IPS-18c (cell line): ENCODE data around the gene ZIC2.

ENCODE experiments used
- H3K4me3 ChIP-seq: 2 replicates; pipeline ENCODE4 v1.7.0; 2013; ENCODE audit warnings: low read depth, mild to moderate bottlenecking, low read length, moderate library complexity; ENCODE audit not compliant: insufficient read depth
- H3K9me3 ChIP-seq: one replicate; pipeline ENCODE4 v1.6.1; 2013; ENCODE audit warnings: mild to moderate bottlenecking, low read length, moderate library complexity; ENCODE audit not compliant: control insufficient read depth, insufficient read depth

ZIC2 gene

DNA sequence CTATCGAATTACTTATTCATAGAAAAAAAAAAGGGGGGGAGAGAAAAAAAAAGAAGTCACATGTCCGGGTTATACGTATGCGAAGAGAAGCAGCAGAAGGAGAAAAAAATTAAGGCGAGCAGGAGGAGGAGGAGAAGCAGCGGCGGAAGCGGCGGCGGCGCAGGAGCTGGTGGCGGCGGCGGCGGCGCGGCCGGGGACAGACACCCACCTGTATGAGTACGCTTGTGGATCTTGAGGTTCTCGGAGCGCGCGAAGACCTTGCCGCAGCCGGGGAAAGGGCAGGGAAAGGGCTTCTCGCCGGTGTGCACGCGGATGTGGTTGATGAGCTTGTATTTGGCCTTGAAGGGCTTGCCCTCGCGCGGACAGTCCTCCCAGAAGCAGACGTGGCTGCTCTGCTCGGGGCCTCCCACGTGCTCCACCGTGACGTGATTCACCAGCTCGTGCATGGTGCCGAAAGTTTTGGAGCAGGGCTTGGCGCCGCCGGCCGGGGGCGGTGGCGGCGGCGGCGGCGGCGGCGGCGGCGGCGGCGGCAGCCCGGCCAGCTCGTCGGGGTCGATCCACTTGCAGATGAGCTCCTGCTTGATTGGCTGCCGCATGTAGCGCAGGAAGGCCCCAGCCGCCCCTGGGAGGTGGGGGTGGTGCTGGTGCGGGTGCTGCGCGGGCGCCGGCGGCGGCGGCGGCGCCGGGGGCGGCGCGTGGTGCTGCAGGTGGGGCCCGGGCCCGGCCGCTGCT is 11.5 kb upstream of the ZIC2 start:
- peak overlapping the region; percentile 93 for H3K4me3 ChIP-seq
- peaks cover 2% of the 10 kb centered on the region for H3K9me3 ChIP-seq

DNA sequence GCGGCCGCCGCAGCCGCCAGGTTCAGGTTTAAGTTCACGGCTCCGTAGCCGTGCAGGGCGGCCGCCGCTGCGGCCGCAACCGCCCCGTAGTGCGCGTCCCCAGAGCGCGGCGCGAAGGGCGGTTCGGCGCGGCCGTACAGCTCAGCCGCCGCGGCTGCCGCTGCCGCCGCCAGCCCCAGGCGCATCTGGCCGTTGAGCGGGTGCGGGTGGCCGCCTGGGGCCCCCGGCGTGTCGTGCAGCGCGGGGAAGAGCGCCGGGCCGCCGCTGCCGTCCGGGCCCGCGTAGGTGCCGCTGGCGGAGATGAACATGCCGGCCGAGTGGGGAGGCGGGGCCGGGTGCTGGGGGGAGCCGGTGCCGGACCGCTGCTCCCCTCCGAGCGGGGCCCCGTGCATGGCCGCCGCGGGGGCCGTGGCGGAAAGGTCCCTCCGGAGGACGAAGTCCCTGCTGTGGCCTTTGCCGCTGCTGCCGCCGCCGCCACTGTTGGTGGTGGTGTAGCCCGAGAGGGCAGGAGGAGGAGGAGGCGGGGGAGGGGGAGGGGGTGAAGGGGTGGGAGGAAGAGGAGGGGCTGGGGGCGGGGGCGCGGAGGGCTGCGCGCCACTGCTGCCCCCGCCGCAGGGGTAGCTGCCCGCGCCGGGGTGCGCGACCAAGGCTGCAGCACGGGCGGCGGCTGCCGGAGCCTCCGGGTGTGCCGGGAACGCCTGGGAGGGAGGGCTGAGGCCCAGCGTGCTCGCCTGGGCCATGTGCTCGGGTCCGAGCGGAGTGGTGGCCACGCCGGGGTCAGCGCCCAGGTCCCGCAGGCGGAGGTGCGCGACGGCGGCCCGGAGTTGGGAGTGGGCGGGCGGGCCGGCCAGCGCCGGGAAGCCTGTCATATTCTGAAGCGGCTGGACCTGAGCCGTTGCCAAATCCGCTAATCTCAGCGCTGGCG is 10.7 kb upstream of the ZIC2 start:
- peak overlapping the region; percentile 70 for H3K4me3 ChIP-seq

DNA sequence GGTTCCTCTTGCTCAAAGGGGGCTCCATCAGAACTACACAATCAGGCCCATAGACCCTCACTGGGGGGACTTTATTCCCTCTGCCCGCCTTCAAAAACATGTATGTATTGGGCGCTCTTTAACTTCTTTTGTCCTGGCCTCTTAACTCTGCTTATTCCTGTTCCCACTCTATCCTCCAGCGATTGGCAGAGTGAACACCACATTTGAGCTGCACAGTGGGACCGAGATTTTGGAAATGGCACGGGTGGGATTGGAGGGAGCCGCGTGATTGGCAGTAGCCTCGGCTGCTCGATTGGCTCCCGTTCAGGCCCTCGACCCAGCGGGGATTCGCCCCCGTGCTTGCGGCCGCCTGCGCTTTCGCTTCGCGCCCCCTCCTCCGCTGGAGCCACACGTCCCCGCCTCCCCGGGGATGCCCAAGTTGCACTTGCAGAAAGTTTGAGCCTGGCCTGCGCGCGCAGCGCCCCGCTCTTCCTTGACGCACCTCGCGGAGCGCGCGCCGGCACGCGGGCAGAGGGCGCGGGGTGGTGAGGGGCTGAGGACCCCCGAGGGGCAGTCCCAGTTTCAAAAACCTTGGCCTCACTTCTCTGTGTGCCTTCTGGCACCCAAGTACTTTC is 9.9 kb upstream of the ZIC2 start, which contains the start of gene ZIC5:
ZIC5 (minus strand) TSS at position 192 of the 614 bp plus-strand sequence; CDS start at position 28, 164 bp downstream.
- H3K4me3 ChIP-seq: peak within 1 kb of the TSS; percentile 70
- peaks cover 2% of the 10 kb centered on the region for H3K9me3 ChIP-seq

More for the DNA sequence above, 10.7 kb upstream of the ZIC2 start:
- H3K9me3 ChIP-seq: peaks cover 2% of the 10 kb centered on the region

DNA sequence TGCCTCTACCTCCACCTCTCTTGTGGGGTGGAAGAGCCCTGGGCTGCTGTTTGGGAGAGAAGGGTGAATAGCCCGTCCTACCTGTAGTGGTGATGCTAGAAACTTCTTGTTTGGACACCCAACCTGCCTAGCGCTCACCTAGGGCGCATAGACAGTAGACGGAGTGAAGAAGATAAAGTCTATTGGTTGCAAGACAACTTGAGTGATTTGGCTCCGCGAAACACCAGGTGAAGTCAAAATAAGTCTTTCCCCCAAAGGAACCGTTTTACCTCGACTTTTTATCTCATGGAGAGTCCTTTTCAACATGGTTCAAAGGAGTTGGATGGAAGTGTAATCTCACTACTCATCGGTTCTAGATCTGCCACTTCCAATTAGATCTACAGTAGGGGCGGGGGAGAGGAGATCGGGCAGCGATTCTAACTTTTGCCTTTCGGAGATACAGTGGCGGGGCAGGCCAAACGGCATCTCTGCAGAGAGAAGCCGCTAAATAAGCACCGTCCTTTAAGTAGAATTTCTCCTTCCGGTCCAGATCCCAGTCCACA is 9.3 kb upstream of the ZIC2 start:
- H3K9me3 ChIP-seq: peaks cover 2% of the 10 kb centered on the region

DNA sequence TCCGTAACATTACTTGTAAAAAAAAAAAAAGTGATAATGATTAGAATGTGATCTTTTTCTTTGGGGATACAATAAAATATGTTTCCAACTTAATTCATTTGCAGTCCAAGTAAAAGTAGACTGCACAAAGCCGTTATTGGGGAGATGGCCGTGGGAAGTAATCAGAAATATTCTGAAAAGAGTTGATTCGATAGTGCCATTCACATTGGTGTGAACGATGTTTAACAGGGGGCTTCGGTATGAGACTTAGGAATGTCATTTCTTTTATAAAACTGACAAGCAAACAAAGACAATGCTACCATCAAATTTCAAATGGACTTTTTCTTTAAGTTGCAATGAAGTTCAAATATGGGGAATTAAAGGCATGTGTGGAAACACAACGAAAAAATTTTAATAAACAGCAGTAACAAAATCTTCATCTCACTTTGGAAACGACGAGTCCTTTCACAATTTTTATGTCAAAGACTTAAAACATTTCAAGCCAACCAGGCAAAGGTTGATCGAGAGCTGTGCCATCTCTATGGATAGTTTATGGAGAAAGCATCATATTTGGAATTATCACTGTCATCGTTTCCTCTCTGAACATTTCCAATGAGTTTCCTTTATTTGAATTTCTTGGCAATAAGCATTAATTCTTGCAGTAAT is 8.3 kb upstream of the ZIC2 start:
- H3K9me3 ChIP-seq: peaks cover 2% of the 10 kb centered on the region
- no peak overlapping the region for H3K4me3 ChIP-seq

More for the DNA sequence above, 9.3 kb upstream of the ZIC2 start:
- H3K4me3 ChIP-seq: peak overlapping the region; percentile 70

DNA sequence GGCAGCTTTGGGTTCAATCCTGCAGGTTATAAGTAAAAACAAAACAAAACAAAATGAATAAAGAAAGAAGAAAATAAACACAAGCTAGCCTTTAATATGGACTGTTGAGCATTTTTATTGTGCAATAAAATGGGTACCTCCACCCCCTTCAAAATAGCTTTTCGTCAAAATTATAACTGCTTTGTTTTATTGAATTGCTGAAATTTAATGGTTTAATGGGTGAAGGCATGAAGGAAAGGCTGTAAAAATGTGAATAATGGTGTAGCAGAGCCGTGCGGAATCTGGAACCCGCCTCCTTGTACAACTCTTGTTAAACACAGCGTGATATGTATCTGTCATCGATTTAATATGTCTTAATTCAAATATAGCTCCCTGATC is 7.8 kb upstream of the ZIC2 start:
- Histone ChIP-seq H3K4me3 (no peak overlapping the region), H3K9me3 (peaks cover 2% of the 10 kb centered on the region)

DNA sequence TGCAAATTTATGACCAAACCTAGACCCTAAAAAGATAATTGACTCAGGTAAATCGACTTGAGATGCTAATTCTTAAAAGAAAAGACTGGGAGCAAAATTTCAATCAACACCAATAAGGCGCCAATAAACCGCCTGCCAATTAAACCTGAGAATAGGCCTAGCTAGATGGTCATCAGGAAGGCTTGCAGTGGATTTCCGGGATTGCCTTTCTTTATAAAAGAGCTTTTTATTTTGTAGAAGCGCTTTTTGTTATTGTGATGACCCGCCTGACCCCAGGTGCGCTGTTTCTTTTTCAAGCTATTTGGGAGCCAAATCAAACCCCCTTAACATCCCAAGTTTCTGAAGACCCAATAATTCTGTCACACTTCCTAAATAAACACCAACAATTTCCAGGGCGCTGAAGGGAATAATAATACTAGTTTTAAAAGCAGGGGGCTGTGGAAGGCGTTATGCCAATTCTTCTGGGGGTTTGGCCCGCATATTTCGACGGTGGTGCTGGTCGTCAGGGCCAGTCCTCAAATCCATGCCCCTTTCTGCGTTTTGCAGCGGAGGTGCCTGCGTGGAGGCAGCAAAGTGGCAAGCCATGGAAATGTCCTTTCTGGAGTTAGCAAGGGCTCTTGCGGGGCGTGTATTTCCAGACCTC is 7.2 kb upstream of the ZIC2 start:
- Histone ChIP-seq H3K4me3 (no peak overlapping the region; the same call in 1 of the 2 replicates), H3K9me3 (peaks cover 2% of the 10 kb centered on the region)

DNA sequence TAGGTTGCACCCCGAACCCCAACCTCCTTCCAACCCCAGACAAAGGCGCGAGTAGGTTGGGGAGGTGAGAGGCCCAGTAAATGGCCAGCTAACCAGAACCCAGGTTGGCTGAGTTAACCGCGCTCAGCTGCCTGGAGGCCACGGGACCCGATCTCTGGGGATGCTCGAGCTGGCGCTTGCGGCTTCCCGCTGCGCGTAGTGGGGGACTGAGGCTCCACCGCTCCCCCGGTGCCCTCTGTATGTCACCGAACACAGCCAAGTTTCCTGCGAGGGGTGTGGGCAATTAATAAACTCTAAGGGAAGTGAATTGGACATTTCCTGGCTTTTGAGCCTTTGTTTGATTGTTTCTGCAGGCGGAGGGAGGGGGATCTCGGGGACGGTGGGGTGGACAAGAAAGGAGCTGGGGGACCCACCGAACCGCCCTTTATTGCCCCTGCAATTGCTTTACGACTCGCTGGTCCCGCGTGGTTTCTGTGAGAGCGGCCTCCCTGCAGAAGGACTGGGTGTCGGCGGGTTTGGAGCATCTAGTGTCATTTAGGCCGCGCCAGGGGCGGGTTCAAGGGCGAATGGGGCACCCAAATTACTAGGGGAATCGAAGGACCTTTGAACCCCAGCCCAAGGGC is 6.5 kb upstream of the ZIC2 start:
- Histone ChIP-seq H3K4me3 (no peak overlapping the region; the same call in none of the 2 replicates), H3K9me3 (no peaks in the 10 kb centered on the region)

DNA sequence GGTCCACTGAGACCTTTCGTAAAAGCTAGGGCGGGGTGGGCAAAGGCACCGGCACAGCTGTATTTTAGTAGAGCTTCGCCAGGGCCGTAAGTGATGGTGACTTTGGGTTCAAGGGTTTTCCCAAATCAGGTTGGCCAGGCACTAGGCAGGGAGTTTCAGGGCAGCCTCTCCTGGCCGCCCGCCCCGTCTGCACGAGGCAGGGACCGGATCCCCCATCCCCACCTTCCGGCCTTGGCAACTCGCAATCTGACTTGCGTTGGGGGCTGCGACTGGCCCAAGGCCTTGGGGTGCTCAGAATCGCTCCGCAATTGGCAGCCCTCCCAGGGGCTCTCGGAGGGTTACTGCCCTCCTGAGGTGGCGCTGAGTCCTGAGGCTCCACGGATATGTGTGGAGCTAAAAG is 6.0 kb upstream of the ZIC2 start:
- Histone ChIP-seq H3K4me3 (no peak overlapping the region; the same call in 1 of the 2 replicates), H3K9me3 (no peaks in the 10 kb centered on the region)

DNA sequence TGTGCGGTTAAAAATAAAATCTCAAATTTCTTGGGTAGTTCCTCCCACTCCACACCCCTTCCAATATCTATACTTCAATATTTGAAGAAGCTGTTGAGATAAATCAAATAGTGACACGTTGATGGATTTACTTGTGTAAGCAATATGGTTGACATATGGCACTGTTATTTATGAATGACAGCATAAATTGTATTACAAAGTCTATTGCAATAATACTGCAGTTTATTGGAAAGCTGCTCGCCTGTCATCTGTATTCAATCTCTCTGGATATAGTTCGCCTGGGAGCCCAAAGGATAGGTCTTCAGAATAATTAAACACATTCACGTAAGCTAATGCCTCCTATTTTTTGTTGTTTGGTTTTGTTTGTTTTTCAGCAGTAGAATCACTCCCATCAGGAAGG is 5.0 kb upstream of the ZIC2 start:
- no peaks in the 10 kb centered on the region for H3K9me3 ChIP-seq
- H3K4me3 ChIP-seq: no peak overlapping the region

DNA sequence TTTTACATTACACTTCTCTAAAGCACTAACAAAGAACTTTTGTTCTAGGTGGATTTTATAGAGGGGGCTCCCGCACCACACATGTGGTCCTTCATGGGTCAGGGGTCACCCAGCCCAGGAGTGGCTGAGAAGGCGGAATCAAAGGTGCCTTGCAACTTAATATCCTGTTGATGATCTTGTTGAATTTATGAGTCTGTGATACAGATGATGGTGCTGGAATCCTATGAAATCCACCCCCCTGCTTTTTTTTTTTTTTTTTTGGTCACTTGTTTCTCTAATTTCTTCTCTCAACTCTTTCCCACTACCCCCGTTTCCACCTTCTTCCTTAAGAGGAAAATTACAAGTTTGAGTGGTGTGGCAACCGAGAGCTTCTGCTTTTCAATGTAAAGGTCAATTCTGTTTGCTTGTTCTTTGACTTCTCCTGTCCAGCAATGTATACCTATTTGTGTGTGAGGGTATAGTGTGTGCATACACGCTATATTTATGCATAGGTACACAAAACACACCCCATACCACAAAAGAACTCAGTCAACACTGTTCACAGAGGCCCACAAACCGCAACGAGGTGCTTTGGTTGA is 4.2 kb upstream of the ZIC2 start:
- H3K4me3 ChIP-seq: peak overlapping the region; percentile 89
- H3K9me3 ChIP-seq: peaks cover 2% of the 10 kb centered on the region

DNA sequence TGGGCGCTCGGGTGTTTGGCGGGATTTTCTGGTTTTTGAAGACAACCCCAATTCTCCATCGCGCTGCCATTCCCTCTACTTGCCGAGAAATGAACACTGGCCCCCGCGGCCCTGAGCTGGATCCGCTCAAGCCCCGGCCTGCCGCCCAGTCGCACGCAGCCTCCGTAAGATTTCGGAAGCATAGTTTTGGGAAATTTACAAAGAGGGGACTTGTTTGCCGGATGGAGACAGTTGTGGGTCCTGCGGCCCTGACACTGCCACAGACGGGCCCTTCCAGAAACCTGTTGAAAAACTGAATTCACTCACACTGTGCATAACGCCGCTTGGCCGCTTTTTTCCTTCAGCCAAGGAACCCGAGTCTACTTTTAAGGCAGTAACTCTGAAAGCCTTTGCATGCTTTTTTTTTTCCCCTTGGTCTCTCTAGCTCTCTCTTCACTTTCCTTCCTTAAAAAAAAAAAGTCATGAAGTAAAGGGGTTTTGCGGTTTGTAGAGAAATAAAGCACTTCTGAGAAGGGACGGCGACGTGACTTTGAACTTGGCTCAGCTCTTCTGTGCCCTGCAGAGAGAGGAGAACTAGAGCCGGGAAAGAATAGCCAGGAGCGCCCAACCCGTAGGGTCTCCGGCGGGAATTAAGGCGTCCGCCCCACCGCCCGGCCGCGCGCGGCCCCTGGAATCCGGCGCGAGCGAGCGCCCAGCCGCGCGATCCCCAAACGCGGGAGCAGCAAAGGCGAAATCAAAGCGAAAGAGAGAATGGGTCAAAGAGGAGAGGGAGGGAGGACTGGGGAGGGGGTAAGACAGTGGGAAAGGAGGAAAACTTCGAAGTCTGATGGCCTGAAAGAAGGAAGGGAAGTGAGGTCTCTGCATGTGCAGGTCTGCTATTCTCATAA is 3.4 kb upstream of the ZIC2 start:
- peak overlapping the region; percentile 89 for H3K4me3 ChIP-seq

DNA sequence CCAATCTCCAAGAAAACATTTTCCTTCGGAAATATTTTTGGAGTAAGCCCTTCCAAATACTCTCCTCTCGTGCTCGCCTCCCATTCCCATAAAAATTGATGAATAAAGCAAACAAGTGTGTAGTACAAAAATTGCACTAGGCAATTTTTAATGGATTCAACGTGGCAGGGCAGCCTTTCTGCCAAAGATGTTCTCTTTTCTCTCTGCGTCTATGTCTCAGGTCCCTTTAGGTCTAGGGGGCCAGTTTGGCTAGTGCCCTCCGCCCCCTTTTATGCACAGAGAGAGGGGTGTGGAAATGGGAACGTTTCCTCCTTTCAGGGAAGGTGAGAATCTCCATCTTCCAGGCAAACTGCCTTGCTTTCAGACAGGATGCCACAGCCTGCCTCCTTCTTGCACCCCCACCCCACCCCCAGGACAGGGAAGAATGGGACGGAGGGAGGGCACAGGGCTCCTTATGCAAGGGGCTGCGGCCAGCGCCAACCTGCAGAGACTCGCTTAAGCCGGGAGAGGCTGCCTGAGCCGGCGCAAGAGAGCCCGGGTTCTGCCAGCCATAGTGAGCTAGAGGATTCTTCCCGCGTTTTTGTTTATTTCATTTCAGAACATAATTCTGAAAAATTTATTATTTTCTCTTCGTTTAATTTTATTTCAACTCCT is 2.7 kb upstream of the ZIC2 start:
- peak overlapping the region; percentile 89 for H3K4me3 ChIP-seq
- H3K9me3 ChIP-seq: peaks cover 5% of the 10 kb centered on the region

More for the DNA sequence above, 3.4 kb upstream of the ZIC2 start:
- H3K9me3 ChIP-seq: peaks cover 4% of the 10 kb centered on the region

DNA sequence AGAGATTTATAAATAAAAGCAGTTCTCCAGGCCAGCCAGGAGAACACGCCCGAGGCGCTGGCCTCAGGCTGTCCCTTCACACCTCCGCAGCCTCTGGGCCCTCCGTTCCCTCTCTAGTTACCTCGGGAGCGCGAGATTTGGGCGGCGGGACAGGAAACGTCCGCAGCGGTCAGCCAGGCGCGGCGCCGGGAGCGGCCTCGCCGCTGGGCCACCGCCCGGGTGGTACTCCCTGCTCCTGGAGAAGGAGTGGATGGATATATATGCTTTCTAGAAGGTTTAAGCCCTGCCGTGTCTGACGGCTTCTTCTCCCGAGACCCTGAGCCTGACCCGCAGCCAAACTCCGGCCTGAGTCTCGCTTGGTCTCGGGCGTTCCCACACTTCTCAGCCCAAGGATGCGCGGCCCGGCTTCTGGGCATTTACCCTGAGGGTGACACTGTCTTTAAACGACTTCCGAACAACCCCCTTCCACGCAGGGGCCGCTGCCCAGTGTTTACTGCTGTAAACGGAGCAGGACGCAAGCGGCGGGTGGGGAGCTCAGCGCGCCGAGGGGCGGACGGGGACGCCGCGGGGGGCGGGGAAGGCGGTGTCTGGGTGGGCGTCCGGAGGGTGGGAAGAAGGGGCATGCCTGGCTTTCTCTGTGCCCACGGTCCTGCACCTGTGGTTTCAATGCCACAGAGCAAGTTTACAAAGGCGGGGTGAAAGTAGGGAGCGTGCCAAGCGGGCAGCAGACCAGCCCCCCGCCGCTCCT is 2.0 kb upstream of the ZIC2 start:
- Histone ChIP-seq H3K4me3 (peak overlapping the region; percentile 89), H3K9me3 (peaks cover 5% of the 10 kb centered on the region)
